ENCODE data around the gene SH2D5.

GRCh38 chr1:20685741-20686140, 46.8 kb downstream of the SH2D5 start:
- TF ChIP-seq CTCF (IDR thresholded peaks at IDR 0.05) (no peak), POLR2A (IDR thresholded peaks at IDR 0.05) (no peak)
